BE2C (cell line): Measurements from ENCODE around the gene CHAMP1.
A peak's percentile ranks its signal among the peaks of the same experiment; 100 is the strongest.
"Not testable (repeated sequence)": the region's sequence is repeated elsewhere in the genome, so short reads cannot be mapped to it uniquely, and the experiment has no call there.

Experiments
- DNase-seq: peaks from one replicate; pipeline ENCODE4 v3.0.0-alpha.2; 2020
- H3K27me3 ChIP-seq: fragments of 250-450 bp; sonication (Bioruptor Pico); 2 replicates; pipeline ENCODE4 v1.5.1; 2020; ENCODE audit warnings: mild to moderate bottlenecking
- H3K36me3 ChIP-seq: fragments of 250-450 bp; sonication (Bioruptor Pico); 2 replicates; pipeline ENCODE4 v1.5.1; 2020; ENCODE audit warnings: mild to moderate bottlenecking
- H3K4me1 ChIP-seq: fragments of 250-450 bp; sonication (Bioruptor Pico); 2 replicates; pipeline ENCODE4 v1.5.1; 2020
- H3K4me3 ChIP-seq: 2 replicates; pipeline ENCODE4 v1.5.1; 2011; ENCODE audit warnings: low read depth, low read length
- H3K9me3 ChIP-seq: fragments of 250-450 bp; sonication (Bioruptor Pico); 2 replicates; pipeline ENCODE4 v1.5.1; 2020
- CTCF ChIP-seq: IDR thresholded peaks from 2 replicates; pipeline ENCODE4 v1.5.1; 2012; ENCODE audit warnings: mild to moderate bottlenecking, low read depth, low read length

CHAMP1 gene

GRCh38 chr13:114324334-114324733 is 10.0 kb downstream of the CHAMP1 start:
- no peaks in the 10 kb centered on the region; the same call in 1 of the 2 replicates for H3K4me1 ChIP-seq
- H3K27me3 ChIP-seq, result no peaks in the 10 kb centered on the region
- no peak for TF ChIP-seq CTCF
- H3K9me3 ChIP-seq, result no peaks in the 10 kb centered on the region
- no peak for DNase-seq
- H3K4me3 ChIP-seq, result no peak overlapping the region
- peaks cover 74% of the 10 kb centered on the region for H3K36me3 ChIP-seq

GRCh38 chr13:114325729-114326128 is 11.4 kb downstream of the CHAMP1 start:
- TF ChIP-seq CTCF, result no peak
- no peak for DNase-seq
- Histone ChIP-seq H3K9me3 (no peaks in the 10 kb centered on the region), H3K4me1 (no peaks in the 10 kb centered on the region; the same call in 1 of the 2 replicates), H3K4me3 (no peak overlapping the region), H3K36me3 (peaks cover 66% of the 10 kb centered on the region), H3K27me3 (no peaks in the 10 kb centered on the region)

GRCh38 chr13:114328034-114328433 is 13.7 kb downstream of the CHAMP1 start:
- peaks cover 48% of the 10 kb centered on the region for H3K36me3 ChIP-seq
- no peaks in the 10 kb centered on the region; the same call in 1 of the 2 replicates for H3K4me1 ChIP-seq
- no peak for TF ChIP-seq CTCF
- no peaks in the 10 kb centered on the region for H3K27me3 ChIP-seq
- DNase-seq, result no peak
- no peak overlapping the region for H3K4me3 ChIP-seq
- H3K9me3 ChIP-seq, result no peaks in the 10 kb centered on the region

- peaks cover 42% of the 10 kb centered on the region for H3K36me3 ChIP-seq
- H3K4me3 ChIP-seq, result no peak overlapping the region
- no peak for TF ChIP-seq CTCF
- no peaks in the 10 kb centered on the region; the same call in 1 of the 2 replicates for H3K4me1 ChIP-seq
- no peak for DNase-seq
- H3K27me3 ChIP-seq, result no peaks in the 10 kb centered on the region
- no peaks in the 10 kb centered on the region for H3K9me3 ChIP-seq
These were observed 14.3 kb downstream of the CHAMP1 start for GRCh38 chr13:114328595-114328994.

GRCh38 chr13:114330086-114330485 is 15.8 kb downstream of the CHAMP1 start:
- TF ChIP-seq CTCF, result no peak
- no peaks in the 10 kb centered on the region for H3K27me3 ChIP-seq
- no peaks in the 10 kb centered on the region for H3K9me3 ChIP-seq
- H3K36me3 ChIP-seq, result peaks cover 27% of the 10 kb centered on the region
- H3K4me1 ChIP-seq, result no peaks in the 10 kb centered on the region; the same call in 1 of the 2 replicates
- H3K4me3 ChIP-seq, result no peak overlapping the region
- no peak for DNase-seq

- not testable (repeated sequence) for H3K9me3 ChIP-seq, H3K4me1 ChIP-seq, H3K36me3 ChIP-seq, H3K27me3 ChIP-seq, H3K4me3 ChIP-seq
- DNase-seq, result peak; percentile 27
These were observed 19.6 kb downstream of the CHAMP1 start for GRCh38 chr13:114333881-114334280.
